ENCODE measurements around the gene ZCCHC24.

ZCCHC24 gene

GRCh38 chr10:79476645-79477044 is 31.2 kb upstream of the ZCCHC24 start:
- Mint-ChIP-seq H3K27ac (no peak overlapping the region), H3K9me3 (peaks cover 12% of the 10 kb centered on the region), H3K4me3 (no peak overlapping the region), H3K27me3 (ENCODE audit: low read depth, poor library complexity) (peaks cover 32% of the 10 kb centered on the region), H3K4me1 (peaks cover 13% of the 10 kb centered on the region), H3K36me3 (ENCODE audit: low read depth) (peaks cover 5% of the 10 kb centered on the region)
- DNase-seq: no peak
- TF ChIP-seq CTCF (IDR thresholded peaks at IDR 0.05): no peak

- DNase-seq: no peak
- Mint-ChIP-seq H3K36me3 (ENCODE audit: low read depth) (no peaks in the 10 kb centered on the region), H3K4me1 (peaks cover 8% of the 10 kb centered on the region), H3K9me3 (peaks cover 6% of the 10 kb centered on the region), H3K27me3 (ENCODE audit: low read depth, poor library complexity) (peaks cover 36% of the 10 kb centered on the region), H3K4me3 (no peak overlapping the region), H3K27ac (peak overlapping the region; percentile 58)
- no peak for TF ChIP-seq CTCF (IDR thresholded peaks at IDR 0.05)
These were observed 30.5 kb upstream of the ZCCHC24 start for GRCh38 chr10:79475877-79476276.

- no peak for TF ChIP-seq CTCF (IDR thresholded peaks at IDR 0.05)
- Mint-ChIP-seq H3K4me3 (no peak overlapping the region), H3K36me3 (ENCODE audit: low read depth) (no peaks in the 10 kb centered on the region), H3K4me1 (peaks cover 8% of the 10 kb centered on the region), H3K27me3 (ENCODE audit: low read depth, poor library complexity) (peaks cover 36% of the 10 kb centered on the region), H3K9me3 (peaks cover under 1% of the 10 kb centered on the region), H3K27ac (no peak overlapping the region)
- DNase-seq: no peak
These were observed 29.8 kb upstream of the ZCCHC24 start for GRCh38 chr10:79475119-79475653.

GRCh38 chr10:79473496-79474095 is 28.2 kb upstream of the ZCCHC24 start:
- Mint-ChIP-seq H3K4me3 (no peak overlapping the region), H3K4me1 (peaks cover 11% of the 10 kb centered on the region), H3K36me3 (ENCODE audit: low read depth) (no peaks in the 10 kb centered on the region), H3K27me3 (ENCODE audit: low read depth, poor library complexity) (peaks cover 36% of the 10 kb centered on the region), H3K9me3 (no peaks in the 10 kb centered on the region), H3K27ac (no peak overlapping the region)
- TF ChIP-seq CTCF (IDR thresholded peaks at IDR 0.05): no peak
- no peak for DNase-seq

- no peak for DNase-seq
- TF ChIP-seq CTCF (IDR thresholded peaks at IDR 0.05): no peak
- Mint-ChIP-seq H3K4me3 (no peak overlapping the region), H3K27ac (no peak overlapping the region), H3K27me3 (ENCODE audit: low read depth, poor library complexity) (peaks cover 35% of the 10 kb centered on the region), H3K4me1 (peaks cover 17% of the 10 kb centered on the region), H3K36me3 (ENCODE audit: low read depth) (no peaks in the 10 kb centered on the region), H3K9me3 (no peaks in the 10 kb centered on the region)
These were observed 27.5 kb upstream of the ZCCHC24 start for GRCh38 chr10:79472951-79473350.

- TF ChIP-seq CTCF (IDR thresholded peaks at IDR 0.05): no peak
- Mint-ChIP-seq H3K4me3 (no peak overlapping the region), H3K27me3 (ENCODE audit: low read depth, poor library complexity) (peaks cover 30% of the 10 kb centered on the region), H3K4me1 (peaks cover 21% of the 10 kb centered on the region), H3K9me3 (no peaks in the 10 kb centered on the region), H3K36me3 (ENCODE audit: low read depth) (no peaks in the 10 kb centered on the region), H3K27ac (no peak overlapping the region)
- DNase-seq: no peak
These were observed 27.0 kb upstream of the ZCCHC24 start for GRCh38 chr10:79472449-79472848.
